HEK293 (cell line): Measurements from ENCODE around the gene SMARCB1.

Source experiments
- CTCF ChIA-PET: fragments of 350-600 bp; formaldehyde crosslinking; extraction: SDS; loops from one replicate; lab custom pipeline; 2021; ENCODE audit warnings: antibody characterized with exemption; lab: Yijun Ruan, JAX
- POLR2A ChIA-PET: fragments of 300-600 bp; formaldehyde crosslinking; extraction: SDS; loops from one replicate; lab custom pipeline; 2020; ENCODE audit warnings: antibody characterized with exemption, inconsistent platforms; lab: Yijun Ruan, JAX
- H3K27ac ChIP-seq: fragments of 200-500 bp; sonication (Bioruptor generic); 2 replicates; pipeline ENCODE4 v1.5.1; 2014; ENCODE audit warnings: low read depth, low read length, control low read depth, inconsistent platforms; ENCODE audit errors: extremely low read depth
- H3K36me3 ChIP-seq, 2 experiments: fragments of 200-500 bp in 1 of 2; sonication (Bioruptor generic) in 1 of 2; 1 replicate in 1 of 2; 2 replicates in 1 of 2; pipeline ENCODE4 v1.5.1; 2014 to 2017; ENCODE audit warnings: inconsistent platforms in 2 of 2, low read length in 2 of 2; ENCODE audit not compliant: control insufficient read depth in 2 of 2, insufficient read depth in 1 of 2
- H3K4me1 ChIP-seq: fragments of 200-500 bp; sonication (Bioruptor generic); 2 replicates; pipeline ENCODE4 v1.5.1; 2014; ENCODE audit warnings: mild to moderate bottlenecking, low read length, inconsistent platforms; ENCODE audit not compliant: control insufficient read depth, insufficient read depth
- H3K4me3 ChIP-seq: 2 replicates; pipeline ENCODE4 v1.5.1; 2011; ENCODE audit warnings: low read depth, mild to moderate bottlenecking, control low read depth, low read length, moderate library complexity
- H3K9me3 ChIP-seq: fragments of 200-500 bp; sonication (Bioruptor generic); 2 replicates; pipeline ENCODE4 v1.5.1; 2014; ENCODE audit warnings: low read depth, low read length, inconsistent platforms; ENCODE audit not compliant: control insufficient read depth, insufficient read depth
- AEBP2 ChIP-seq: fragments of 450-650 bp; formaldehyde crosslinking; IDR thresholded peaks from 2 replicates; pipeline ENCODE4 v1.5.1; 2016; ENCODE audit warnings: missing biosample characterization, missing genetic modification characterization, borderline replicate concordance
- HOXD13 ChIP-seq: sonication (generic); formaldehyde crosslinking; IDR thresholded peaks from 2 replicates; pipeline ENCODE4 v1.8.0; 2022; ENCODE audit warnings: missing genetic modification reagents, borderline replicate concordance
- KLF7 ChIP-seq: fragments of 450-650 bp; formaldehyde crosslinking; IDR thresholded peaks from 2 replicates; pipeline ENCODE4 v1.5.1; 2016; ENCODE audit warnings: missing biosample characterization, missing genetic modification characterization, borderline replicate concordance
- MEIS1 ChIP-seq: sonication (generic); formaldehyde crosslinking; IDR thresholded peaks from 2 replicates; pipeline ENCODE4 v1.8.1; 2022; ENCODE audit warnings: missing genetic modification reagents, mild to moderate bottlenecking, borderline replicate concordance
- MZF1 ChIP-seq: fragments of 450-650 bp; formaldehyde crosslinking; IDR thresholded peaks from 2 replicates; pipeline ENCODE4 v1.5.1; 2017; ENCODE audit warnings: missing biosample characterization, missing genetic modification characterization, borderline replicate concordance
- PBX3 ChIP-seq: sonication (generic); formaldehyde crosslinking; IDR thresholded peaks from 2 replicates; pipeline ENCODE4 v1.8.1; 2022; ENCODE audit warnings: mild to moderate bottlenecking, moderate library complexity, missing genetic modification reagents
- PRDM1 ChIP-seq: fragments of 450-650 bp; formaldehyde crosslinking; IDR thresholded peaks from 2 replicates; pipeline ENCODE4; 2016; ENCODE audit warnings: missing biosample characterization, missing genetic modification characterization
- REPIN1 ChIP-seq: fragments of 450-650 bp; formaldehyde crosslinking; IDR thresholded peaks from 2 replicates; pipeline ENCODE4 v1.5.1; 2017; ENCODE audit warnings: missing biosample characterization, missing genetic modification characterization, low read depth
- SCRT1 ChIP-seq: fragments of 450-650 bp; formaldehyde crosslinking; IDR thresholded peaks from 2 replicates; pipeline ENCODE4 v1.5.1; 2016; ENCODE audit warnings: missing biosample characterization, missing genetic modification characterization, borderline replicate concordance
- TCF7L2 ChIP-seq: IDR thresholded peaks from 2 replicates; pipeline ENCODE4 v1.6.1; 2011; ENCODE audit warnings: low read depth, mild to moderate bottlenecking, inconsistent platforms, low read length, moderate library complexity, borderline replicate concordance
- ZNF133 ChIP-seq: fragments of 450-650 bp; formaldehyde crosslinking; IDR thresholded peaks from 2 replicates; pipeline ENCODE4 v1.5.1; 2016; ENCODE audit warnings: missing biosample characterization, missing genetic modification characterization
- ZNF16 ChIP-seq: fragments of 450-650 bp; formaldehyde crosslinking; IDR thresholded peaks from 2 replicates; pipeline ENCODE4 v1.5.1; 2016; ENCODE audit warnings: low read depth, missing biosample characterization, missing genetic modification characterization
- ZNF292 ChIP-seq: fragments of 450-650 bp; formaldehyde crosslinking; IDR thresholded peaks from 2 replicates; pipeline ENCODE4 v1.5.1; 2016; ENCODE audit warnings: low read depth, missing biosample characterization, missing genetic modification characterization, borderline replicate concordance
- ZNF335 ChIP-seq: fragments of 450-650 bp; formaldehyde crosslinking; conservative IDR thresholded peaks from 2 replicates; pipeline ENCODE4 v1.5.1; 2016; ENCODE audit warnings: missing biosample characterization, missing genetic modification characterization
- ZNF341 ChIP-seq: fragments of 450-650 bp; formaldehyde crosslinking; IDR thresholded peaks from 2 replicates; pipeline ENCODE4; 2016; ENCODE audit warnings: low read depth, missing biosample characterization, missing genetic modification characterization
- ZNF530 ChIP-seq: fragments of 450-650 bp; formaldehyde crosslinking; IDR thresholded peaks from 2 replicates; pipeline ENCODE4 v1.5.1; 2016; ENCODE audit warnings: low read depth, missing biosample characterization, missing genetic modification characterization
- ZNF585B ChIP-seq: fragments of 450-650 bp; formaldehyde crosslinking; IDR thresholded peaks from 2 replicates; pipeline ENCODE4 v1.5.1; 2016; ENCODE audit warnings: missing biosample characterization, missing genetic modification characterization
- ZNF629 ChIP-seq: fragments of 450-650 bp; formaldehyde crosslinking; IDR thresholded peaks from 2 replicates; pipeline ENCODE4 v1.5.1; 2017; ENCODE audit warnings: missing biosample characterization, missing genetic modification characterization
- ZNF791 ChIP-seq: fragments of 450-650 bp; formaldehyde crosslinking; IDR thresholded peaks from 2 replicates; pipeline ENCODE4 v1.5.1; 2016; ENCODE audit warnings: missing biosample characterization, missing genetic modification characterization
- ZNF837 ChIP-seq: fragments of 450-650 bp; formaldehyde crosslinking; IDR thresholded peaks from 2 replicates; pipeline ENCODE4 v1.5.1; 2016; ENCODE audit warnings: missing biosample characterization, missing genetic modification characterization
- TF ChIP-seq, protein P1 (sequence below): IDR thresholded peaks from 2 replicates; pipeline ENCODE4 v1.6.1; 2011; ENCODE audit warnings: mild to moderate bottlenecking, low read depth, low read length, borderline replicate concordance
- TF ChIP-seq, protein P2 (sequence below): fragments of 450-650 bp; formaldehyde crosslinking; IDR thresholded peaks from 2 replicates; pipeline ENCODE4 v1.5.1; 2016; ENCODE audit warnings: missing biosample characterization, missing genetic modification characterization
- TF ChIP-seq, protein P3 (sequence below): fragments of 450-650 bp; formaldehyde crosslinking; IDR thresholded peaks from 2 replicates; pipeline ENCODE4 v1.5.1; 2017; ENCODE audit warnings: missing biosample characterization, missing genetic modification characterization

SMARCB1 gene

DNA sequence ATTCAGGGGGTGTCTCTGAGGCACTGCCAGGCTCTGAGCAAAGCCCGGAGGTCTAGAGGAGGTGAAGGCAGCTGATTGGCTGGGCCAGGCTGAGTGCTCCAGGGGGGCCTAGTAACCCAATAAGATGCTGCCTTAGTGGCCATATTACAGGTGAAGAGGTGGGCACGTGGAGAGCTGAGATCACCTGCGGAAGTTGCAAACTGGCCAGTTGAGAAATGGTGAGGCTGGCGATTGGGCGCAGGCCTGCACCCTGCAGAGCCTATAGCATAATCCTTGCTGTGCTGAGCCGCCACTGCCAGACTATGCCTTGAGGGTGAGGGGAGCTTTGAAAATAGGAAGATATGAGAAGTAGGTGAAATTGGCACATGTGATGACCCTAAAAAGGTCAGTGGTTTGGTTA, 30.4 kb downstream of the SMARCB1 start:
- no peaks in the 10 kb centered on the region for H3K9me3 ChIP-seq
- H3K36me3 ChIP-seq: peaks cover 53 to 83% of the 10 kb centered on the region in 2 experiments
- ChIA-PET CTCF (no interaction called here), POLR2A (no interaction called here)
- H3K4me1 ChIP-seq: no peaks in the 10 kb centered on the region
- no peak overlapping the region for H3K4me3 ChIP-seq
- TF ChIP-seq, protein P1, sequence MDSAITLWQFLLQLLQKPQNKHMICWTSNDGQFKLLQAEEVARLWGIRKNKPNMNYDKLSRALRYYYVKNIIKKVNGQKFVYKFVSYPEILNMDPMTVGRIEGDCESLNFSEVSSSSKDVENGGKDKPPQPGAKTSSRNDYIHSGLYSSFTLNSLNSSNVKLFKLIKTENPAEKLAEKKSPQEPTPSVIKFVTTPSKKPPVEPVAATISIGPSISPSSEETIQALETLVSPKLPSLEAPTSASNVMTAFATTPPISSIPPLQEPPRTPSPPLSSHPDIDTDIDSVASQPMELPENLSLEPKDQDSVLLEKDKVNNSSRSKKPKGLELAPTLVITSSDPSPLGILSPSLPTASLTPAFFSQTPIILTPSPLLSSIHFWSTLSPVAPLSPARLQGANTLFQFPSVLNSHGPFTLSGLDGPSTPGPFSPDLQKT: no peak
- TF ChIP-seq ZNF133 (tag by site-specific recombination) (no peak), ZNF292 (tag by site-specific recombination) (no peak), ZNF341 (tag by site-specific recombination) (no peak), ZNF16 (tag by site-specific recombination) (no peak), KLF7 (no peak), ZNF585B (tag by site-specific recombination) (no peak), MZF1 (tag by site-specific recombination) (no peak)
- no peak overlapping the region for H3K27ac ChIP-seq

- no peaks in the 10 kb centered on the region for H3K4me1 ChIP-seq
- TF ChIP-seq ZNF791: no peak
- TF ChIP-seq, protein P2, sequence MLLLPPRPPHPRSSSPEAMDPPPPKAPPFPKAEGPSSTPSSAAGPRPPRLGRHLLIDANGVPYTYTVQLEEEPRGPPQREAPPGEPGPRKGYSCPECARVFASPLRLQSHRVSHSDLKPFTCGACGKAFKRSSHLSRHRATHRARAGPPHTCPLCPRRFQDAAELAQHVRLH (tag by site-specific recombination): no peak
- TF ChIP-seq MEIS1 (CRISPR knock-in tag): no peak
- no peak for TF ChIP-seq ZNF530 (tag by site-specific recombination)
- TF ChIP-seq AEBP2: no peak
- no peak for TF ChIP-seq TCF7L2
- TF ChIP-seq ZNF335: no peak
- no peak for TF ChIP-seq ZNF837 (tag by site-specific recombination)
- no peak for TF ChIP-seq REPIN1 (tag by site-specific recombination)
- no peak for TF ChIP-seq PBX3
- TF ChIP-seq PRDM1 (tag by site-specific recombination): no peak
- TF ChIP-seq, all 188 proteins: peak for 0
- Histone ChIP-seq H3K4me3 (no peak overlapping the region), H3K36me3 (peaks cover 58 to 90% of the 10 kb centered on the region in 2 experiments), H3K27ac (no peak overlapping the region), H3K9me3 (no peaks in the 10 kb centered on the region)
- POLR2A ChIA-PET: no interaction called here
- CTCF ChIA-PET: no interaction called here
These were observed 31.8 kb downstream of the SMARCB1 start for GRCh38 chr22:23818541-23818940.

GRCh38 chr22:23820748-23821211, 34.0 kb downstream of the SMARCB1 start:
- TF ChIP-seq HOXD13 (CRISPR knock-in tag) (no peak), ZNF629 (tag by site-specific recombination) (no peak), SCRT1 (tag by site-specific recombination) (no peak)
- TF ChIP-seq, protein P3, sequence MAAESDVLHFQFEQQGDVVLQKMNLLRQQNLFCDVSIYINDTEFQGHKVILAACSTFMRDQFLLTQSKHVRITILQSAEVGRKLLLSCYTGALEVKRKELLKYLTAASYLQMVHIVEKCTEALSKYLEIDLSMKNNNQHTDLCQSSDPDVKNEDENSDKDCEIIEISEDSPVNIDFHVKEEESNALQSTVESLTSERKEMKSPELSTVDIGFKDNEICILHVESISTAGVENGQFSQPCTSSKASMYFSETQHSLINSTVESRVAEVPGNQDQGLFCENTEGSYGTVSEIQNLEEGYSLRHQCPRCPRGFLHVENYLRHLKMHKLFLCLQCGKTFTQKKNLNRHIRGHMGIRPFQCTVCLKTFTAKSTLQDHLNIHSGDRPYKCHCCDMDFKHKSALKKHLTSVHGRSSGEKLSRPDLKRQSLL (tag by site-specific recombination): no peak
- POLR2A ChIA-PET: no interaction called here
- Histone ChIP-seq H3K4me3 (no peak overlapping the region), H3K36me3 (peaks cover 59 to 97% of the 10 kb centered on the region in 2 experiments), H3K9me3 (no peaks in the 10 kb centered on the region), H3K4me1 (no peaks in the 10 kb centered on the region), H3K27ac (no peak overlapping the region)
- CTCF ChIA-PET: interaction anchor here (0.6 to 2.7 kb wide), 3 partner anchors 29 to 50 kb away, joined by 3 to 9 read pairs (median 4); no protein-coding TSS in a partner anchor
